ENCODE results near the gene TRIM62. TPM values are rescaled to one million over a fixed set of nuclear protein-coding genes. Genes with fewer than 3 reads are reported as not detected.

The TRIM62 gene
- total RNA-seq, 1 experiment from 2014 or later, result 6.9 TPM

- Histone ChIP-seq H2BK12ac (ENCODE audit: insufficient read length, low read depth, low read length) (no peak overlapping the region), H3K27me3 (ENCODE audit: insufficient read depth, low read length) (no peaks in the 10 kb centered on the region), H2BK5ac (ENCODE audit: insufficient read length, low read length) (no peak overlapping the region), H3K4me2 (ENCODE audit: insufficient read depth, insufficient read length, low read length) (peak overlapping the region; percentile 50), H3K4ac (ENCODE audit: low read depth, low read length) (no peak overlapping the region), H3K18ac (ENCODE audit: insufficient read length, low read depth, low read length) (no peak overlapping the region), H3K14ac (ENCODE audit: insufficient read depth, low read length) (no peak overlapping the region), H2AK5ac (ENCODE audit: insufficient read length, low read length) (no peak overlapping the region), H2BK15ac (ENCODE audit: low read depth, low read length) (no peak overlapping the region), H3K79me1 (ENCODE audit: insufficient read depth, low read depth, low read length, poor library complexity, severe bottlenecking) (no peaks in the 10 kb centered on the region), H3T11ph (ENCODE audit: low read length) (no peak overlapping the region), H3K9me3 (ENCODE audit: control insufficient read depth, low read depth, low read length) (no peaks in the 10 kb centered on the region), H3K9ac (ENCODE audit: extremely low read depth, insufficient read length, low read length) (no peak overlapping the region), H3K27ac (ENCODE audit: insufficient read length, low read depth, low read length) (no peak overlapping the region), H4K91ac (ENCODE audit: insufficient read length, low read depth, low read length) (no peak overlapping the region), H3K56ac (ENCODE audit: insufficient read length, low read depth, low read length) (no peak overlapping the region), H4K8ac (replicated peaks; ENCODE audit: insufficient read length, low read depth, low read length) (no peak overlapping the region), H4K20me1 (ENCODE audit: control insufficient read depth, insufficient read depth, insufficient read length) (no peaks in the 10 kb centered on the region), H2AFZ (ENCODE audit: low read length) (no peak overlapping the region), H3K79me2 (ENCODE audit: insufficient read depth, low read length) (no peaks in the 10 kb centered on the region), H3K4me1 (ENCODE audit: insufficient read depth, low read length) (peaks cover 6% of the 10 kb centered on the region; the same call in 1 of the 2 replicates), H3K23ac (ENCODE audit: insufficient read length, low read depth, low read length) (no peak overlapping the region), H3K23me2 (ENCODE audit: insufficient read length, low read depth, low read length, poor library complexity, severe bottlenecking) (no peaks in the 10 kb centered on the region), H2BK120ac (ENCODE audit: low read depth, low read length, poor library complexity, severe bottlenecking) (no peak overlapping the region), H2BK20ac (ENCODE audit: low read depth, low read length, poor library complexity, severe bottlenecking) (no peak overlapping the region), H4K5ac (ENCODE audit: insufficient read length, low read depth, low read length) (no peak overlapping the region)
- Mint-ChIP-seq H3K36me3 (ENCODE audit: insufficient read depth in 1 of 3, low read depth in 3 of 3) (peaks cover 0 to 8% (median 2%) of the 10 kb centered on the region in 3 experiments; a peak in 5 of 7 replicates), H3K9me3 (no peaks in the 10 kb centered on the region), H3K4me1 (peaks cover 16 to 22% of the 10 kb centered on the region in 2 experiments), H3K4me3 (peak overlapping the region in 1 of 2 experiments; percentile 56; a peak in 3 of 5 replicates), H3K27me3 (ENCODE audit: low read depth) (peaks cover 16% of the 10 kb centered on the region), H3K27ac (peak overlapping the region in 1 of 3 experiments; percentile 12; a peak in 1 of 7 replicates)
- no CpG with 5 or more reads among the region's 4 CpGs for WGBS (ENCODE audit: extremely low coverage, insufficient read length, low lambda C conversion rate)
- no peak for DNase-seq
- TF ChIP-seq CTCF (conservative IDR thresholded peaks at IDR 0.05), result no peak
Observed at GRCh38 chr1:33128781-33129180, 53.1 kb downstream of the TRIM62 start.

Measured in H9 (cell line).